ENCODE data around the gene CUEDC1. TPM values are rescaled to one million over a fixed set of nuclear protein-coding genes. Genes with fewer than 3 reads are reported as not detected.

CUEDC1 gene
- total RNA-seq, 1 donor from 2014 or later, result 14.5 TPM

DNA sequence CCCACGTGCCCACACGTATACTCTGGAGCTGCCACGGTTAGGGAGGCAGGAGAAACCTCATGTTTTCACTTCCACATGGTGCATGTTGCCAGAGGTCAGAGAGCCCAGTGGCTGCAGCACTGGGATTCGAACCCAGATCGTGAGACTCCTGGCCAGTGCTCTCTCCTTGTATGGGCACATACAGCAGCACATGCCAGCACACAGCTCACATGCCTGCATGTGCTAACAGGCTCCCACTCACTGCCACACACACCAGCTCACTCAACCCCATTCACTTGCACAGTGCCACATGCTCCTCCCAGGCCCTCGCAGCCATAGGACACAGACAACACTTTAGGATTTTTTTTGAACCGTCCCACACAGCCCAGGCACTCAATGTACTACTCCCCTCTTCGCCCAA, 55.8 kb downstream of the CUEDC1 start:
- no peak overlapping the region for H3K4me3 ChIP-seq (ENCODE audit: low read depth, low read length)
- TF ChIP-seq CTCF (conservative IDR thresholded peaks at IDR 0.05; ENCODE audit: low read depth, low read length), result no peak
- DNase-seq (ENCODE audit: low read depth), result no peak

GRCh38 chr17:57898487-57899311, 56.5 kb downstream of the CUEDC1 start:
- H3K4me3 ChIP-seq (ENCODE audit: low read depth, low read length), result no peak overlapping the region
- TF ChIP-seq CTCF (conservative IDR thresholded peaks at IDR 0.05; ENCODE audit: low read depth, low read length), result no peak
- no peak for DNase-seq (ENCODE audit: low read depth)

- no peak for TF ChIP-seq CTCF (conservative IDR thresholded peaks at IDR 0.05; ENCODE audit: low read depth, low read length)
- DNase-seq (ENCODE audit: low read depth), result no peak
- H3K4me3 ChIP-seq (ENCODE audit: low read depth, low read length), result no peak overlapping the region
These were observed 59.7 kb downstream of the CUEDC1 start for GRCh38 chr17:57895382-57896060.

- TF ChIP-seq CTCF (conservative IDR thresholded peaks at IDR 0.05; ENCODE audit: low read depth, low read length), result no peak
- no peak overlapping the region for H3K4me3 ChIP-seq (ENCODE audit: low read depth, low read length)
- no peak for DNase-seq (ENCODE audit: low read depth)
These were observed 60.4 kb downstream of the CUEDC1 start for GRCh38 chr17:57894848-57895247.

DNA sequence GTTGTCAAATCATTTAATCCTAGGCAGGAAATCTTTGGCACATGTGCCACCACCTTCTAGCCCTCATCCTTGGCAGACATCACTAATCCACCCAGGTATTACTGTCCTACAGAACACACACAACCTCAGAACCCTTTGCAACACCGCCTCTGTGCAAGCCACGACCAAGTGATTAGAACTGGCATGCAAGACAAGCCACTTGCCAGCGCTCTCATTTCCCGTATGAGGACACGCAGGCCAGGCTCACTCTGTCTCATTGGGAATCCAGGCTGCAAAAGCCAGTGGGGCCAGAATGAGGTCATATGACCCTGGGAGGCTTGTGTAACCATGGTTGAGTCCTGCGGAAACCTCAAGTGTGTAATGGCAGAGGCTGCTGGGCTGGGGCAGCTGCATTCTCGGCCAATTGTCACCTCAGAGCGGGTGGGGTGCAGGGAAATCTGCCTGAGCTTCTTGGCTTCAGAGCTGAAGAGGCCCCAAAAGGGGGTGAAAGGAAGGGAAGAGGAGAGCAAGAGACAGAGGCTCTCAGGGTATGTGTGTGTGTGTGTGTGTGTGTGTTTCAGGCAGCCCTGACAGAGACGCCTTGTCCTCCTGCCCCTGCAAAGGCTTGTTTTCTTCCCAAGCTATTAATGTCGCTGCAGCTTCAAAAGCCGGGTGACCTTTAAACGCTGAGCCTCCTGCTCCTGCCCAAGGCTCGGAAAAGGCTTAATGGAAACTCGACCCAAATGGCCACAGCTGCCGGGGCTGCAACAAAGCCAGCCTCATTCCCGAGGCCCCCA, 62.2 kb downstream of the CUEDC1 start:
- peak overlapping the region; percentile 50 for H3K4me3 ChIP-seq (ENCODE audit: low read depth, low read length)

More for the DNA sequence above, 62.2 kb downstream of the CUEDC1 start:
- peak; percentile 91 for DNase-seq (ENCODE audit: low read depth)
- no peak for TF ChIP-seq CTCF (conservative IDR thresholded peaks at IDR 0.05; ENCODE audit: low read depth, low read length)
